Midbrain (tissue), 1 donor: ENCODE results near the gene EXOC6B.
"Not testable (repeated sequence)": the region's sequence is repeated elsewhere in the genome, so short reads cannot be mapped to it uniquely, and the experiment has no call there.

Experiments
- DNase-seq: peaks from one replicate; lab custom pipeline; 2025; lab: John Stamatoyannopoulos, UW

The EXOC6B gene

DNA sequence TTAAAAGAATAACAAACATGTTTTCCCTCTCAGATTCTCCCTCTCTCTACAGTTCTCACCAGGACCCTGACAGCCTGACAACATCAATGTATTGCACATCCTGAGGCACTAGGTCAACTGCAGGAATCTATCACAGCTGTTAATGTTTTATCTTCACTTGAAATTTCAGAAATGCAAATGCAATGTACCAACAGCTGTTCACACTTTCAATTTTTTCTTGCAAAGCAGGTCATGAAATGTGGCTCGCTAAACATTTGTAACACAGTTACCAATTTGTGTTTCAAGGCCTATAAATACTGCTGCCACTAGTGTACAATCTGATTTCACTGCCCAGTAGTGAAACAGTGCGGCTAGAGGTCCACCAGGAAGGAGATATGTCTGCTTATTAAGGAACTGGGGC is 147.8 kb downstream of the EXOC6B start:
- no peak for DNase-seq

GRCh38 chr2:72676341-72677025 is 149.3 kb downstream of the EXOC6B start:
- DNase-seq = no peak

DNA sequence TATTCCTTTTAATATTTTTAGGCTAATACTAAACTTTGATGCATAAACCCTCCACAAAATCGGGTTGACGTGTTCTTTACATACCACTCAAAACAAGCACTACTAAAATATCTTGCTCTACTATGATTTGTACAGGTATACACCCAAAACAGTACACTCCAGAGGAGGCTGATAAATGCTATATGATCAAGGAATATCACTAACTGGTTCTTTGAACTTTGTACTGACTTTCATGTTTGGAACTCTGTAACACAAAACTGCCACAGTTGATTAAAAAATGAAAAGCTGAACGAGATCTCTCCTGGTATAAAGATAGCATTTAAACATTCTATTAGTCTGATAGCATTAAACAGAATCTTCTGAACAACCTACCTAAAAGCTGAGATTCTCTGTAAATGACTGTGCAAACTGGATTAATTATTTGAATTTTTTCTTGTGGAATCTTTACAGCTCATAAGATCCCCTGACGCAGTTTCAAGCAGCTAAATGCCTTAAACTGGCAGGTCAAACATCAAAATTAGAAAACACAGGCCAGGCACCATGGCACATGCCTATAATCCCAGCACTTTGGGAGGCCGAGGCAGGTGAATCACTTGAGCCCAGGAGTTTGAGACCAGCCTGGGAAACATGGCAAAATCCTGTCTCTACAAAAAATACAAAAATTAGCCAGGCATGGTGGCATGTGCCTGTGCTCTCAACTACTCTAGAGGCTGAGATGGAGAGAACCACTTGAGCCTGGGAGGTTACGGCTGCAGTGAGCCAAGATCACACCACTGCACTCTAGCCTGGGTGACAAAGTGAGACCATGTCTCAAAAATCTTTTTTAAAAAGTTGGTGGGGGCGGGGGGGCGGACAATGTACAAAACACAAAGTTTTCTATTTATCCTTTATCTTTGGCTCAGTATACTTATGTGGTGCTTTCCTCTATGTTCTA is 150.6 kb downstream of the EXOC6B start:
- DNase-seq = no peak

- DNase-seq = no peak
Observed at GRCh38 chr2:72673279-72673678, 152.6 kb downstream of the EXOC6B start.

GRCh38 chr2:72669121-72669520 is 156.7 kb downstream of the EXOC6B start:
- no peak for DNase-seq

DNA sequence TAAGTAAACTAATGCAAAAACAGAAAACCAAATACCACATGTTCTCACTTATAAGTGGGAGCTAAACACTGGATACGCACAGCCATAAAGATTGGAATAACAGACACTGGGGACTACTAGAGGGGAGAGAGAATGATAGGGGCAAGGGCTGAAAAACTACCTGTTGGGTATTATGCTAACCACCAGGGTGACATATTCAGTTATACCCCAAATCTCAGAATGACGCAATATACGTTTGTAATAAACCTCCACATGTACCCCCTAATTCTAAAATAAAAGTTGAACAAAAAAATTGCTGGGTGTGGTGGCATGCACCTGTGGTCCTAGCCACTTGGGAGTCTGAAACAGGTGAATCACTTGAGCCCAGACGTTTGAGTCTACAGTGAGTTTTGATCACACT is 157.2 kb downstream of the EXOC6B start:
- DNase-seq = no peak

DNA sequence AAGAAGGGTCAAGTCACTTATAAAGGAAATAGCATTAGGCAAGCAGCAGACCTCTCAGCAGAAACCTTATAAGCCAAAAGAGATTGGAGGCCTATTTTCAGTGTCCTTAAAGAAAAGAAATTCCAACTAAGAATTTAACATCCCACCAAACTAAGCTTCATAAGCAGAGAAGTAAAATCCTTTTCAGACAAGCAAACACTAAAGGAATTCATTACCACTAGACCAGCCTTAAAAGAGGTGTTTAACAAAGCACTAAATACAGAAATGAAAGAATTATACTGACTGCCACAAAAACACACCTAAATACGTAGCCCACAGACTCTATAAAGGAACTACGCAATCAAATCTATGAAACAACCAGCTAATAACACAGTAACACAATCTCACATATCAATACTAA is 160.4 kb downstream of the EXOC6B start:
- DNase-seq = no peak

- DNase-seq = no peak
Observed at GRCh38 chr2:72661985-72662384, 163.8 kb downstream of the EXOC6B start.

- DNase-seq = no peak
Observed at GRCh38 chr2:72649810-72650209, 176.0 kb downstream of the EXOC6B start.

DNA sequence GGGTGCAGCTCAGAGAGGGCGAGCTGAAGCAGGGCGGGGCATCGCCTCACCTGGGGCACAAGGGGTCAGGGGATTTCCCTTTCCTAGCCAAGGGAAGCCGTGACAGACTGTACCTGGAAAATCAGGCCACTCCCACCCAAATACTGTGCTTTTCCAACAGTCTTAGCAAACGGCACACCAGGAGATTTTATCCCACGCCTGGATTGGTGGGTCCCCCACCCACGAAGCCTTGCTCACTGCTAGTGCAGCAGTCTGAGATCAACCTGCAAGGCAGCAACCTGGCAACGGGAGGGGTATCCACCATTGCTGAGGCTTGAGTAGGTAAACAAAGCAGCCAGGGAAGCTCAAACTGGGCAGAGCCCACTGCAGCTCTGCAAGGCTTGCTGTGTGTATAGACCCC is 184.6 kb downstream of the EXOC6B start:
- not testable (repeated sequence) for DNase-seq

GRCh38 chr2:72638600-72639211 is 187.1 kb downstream of the EXOC6B start:
- no peak for DNase-seq

DNA sequence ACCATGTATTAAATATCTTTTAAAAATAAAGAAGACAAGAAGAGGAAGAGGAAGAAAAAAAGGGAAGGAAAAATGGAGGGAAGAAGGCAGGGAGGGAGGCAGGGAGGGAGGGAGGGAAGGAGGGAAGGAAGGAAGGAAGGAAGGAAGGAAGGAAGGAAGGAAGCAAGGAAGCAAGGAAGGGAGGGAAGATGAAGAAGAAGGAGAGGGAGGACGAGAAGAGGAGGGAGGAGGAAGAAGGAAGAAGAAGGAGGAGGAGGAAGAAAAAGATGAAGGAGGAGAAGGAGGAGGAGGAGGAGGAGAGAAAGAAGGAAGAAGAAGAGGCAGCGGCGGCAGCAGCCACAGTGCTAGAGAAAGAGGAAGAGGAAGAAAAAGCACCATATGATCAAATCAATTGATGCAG is 189.6 kb downstream of the EXOC6B start:
- no peak for DNase-seq

GRCh38 chr2:72630767-72631166 is 195.1 kb downstream of the EXOC6B start:
- DNase-seq = no peak

DNA sequence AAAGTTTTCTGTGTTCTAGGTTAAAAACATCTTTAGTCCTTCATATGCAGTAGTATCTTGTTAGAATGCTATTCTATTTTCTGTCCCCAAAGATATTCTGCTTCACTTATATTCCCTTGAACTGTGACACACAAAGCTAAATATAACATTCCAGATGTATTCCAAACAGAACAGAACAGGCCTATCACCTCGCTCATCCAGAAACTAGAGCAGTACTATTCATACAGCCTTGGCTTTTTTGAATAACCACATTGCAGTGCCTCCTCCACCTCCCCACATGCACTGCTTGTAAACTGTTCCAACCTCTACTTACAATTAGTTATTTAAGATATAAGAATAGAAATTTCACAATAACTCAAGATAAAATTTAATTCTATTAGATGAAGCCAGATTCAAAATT is 196.8 kb downstream of the EXOC6B start:
- DNase-seq = no peak

GRCh38 chr2:72627083-72627482 is 198.8 kb downstream of the EXOC6B start:
- no peak for DNase-seq

GRCh38 chr2:72625366-72625765 is 200.5 kb downstream of the EXOC6B start:
- no peak for DNase-seq

DNA sequence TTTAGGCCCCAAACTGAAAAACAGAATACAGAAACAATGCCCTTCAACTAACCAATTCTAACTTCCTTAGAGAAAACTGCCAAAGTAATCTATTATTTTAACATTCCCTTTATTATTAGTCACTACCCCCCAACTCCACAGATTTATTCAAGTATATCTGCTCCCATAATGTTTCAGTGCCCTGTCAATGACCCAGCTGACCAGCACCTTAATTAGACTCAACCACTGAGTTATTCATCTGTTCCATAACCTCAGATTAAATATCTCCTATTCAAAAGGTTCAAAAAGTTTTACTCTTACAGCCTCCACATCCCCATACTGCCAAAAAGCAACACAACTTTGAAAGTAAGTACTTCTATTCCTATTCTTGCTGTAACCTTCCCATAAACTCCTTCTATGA is 202.4 kb downstream of the EXOC6B start:
- no peak for DNase-seq

DNA sequence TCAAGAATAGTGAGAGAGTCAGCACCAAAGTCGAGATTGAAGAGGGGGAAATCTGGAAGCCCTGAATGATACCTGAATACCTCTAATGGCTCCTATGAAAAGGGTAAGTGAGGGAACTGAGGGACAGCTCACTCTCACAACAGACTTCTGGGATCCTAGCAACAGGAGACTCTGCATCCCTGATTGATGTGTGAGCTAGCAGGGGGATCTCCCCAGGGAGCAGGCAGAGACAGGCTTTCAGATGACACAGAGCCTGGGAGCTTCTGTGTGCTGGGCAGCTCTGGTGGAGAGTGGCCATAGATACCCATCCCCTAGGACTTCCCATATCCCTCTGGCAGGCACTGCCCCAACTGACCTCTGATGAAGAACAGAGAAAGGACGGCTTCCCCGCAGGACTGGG is 206.2 kb downstream of the EXOC6B start:
- no peak for DNase-seq

DNA sequence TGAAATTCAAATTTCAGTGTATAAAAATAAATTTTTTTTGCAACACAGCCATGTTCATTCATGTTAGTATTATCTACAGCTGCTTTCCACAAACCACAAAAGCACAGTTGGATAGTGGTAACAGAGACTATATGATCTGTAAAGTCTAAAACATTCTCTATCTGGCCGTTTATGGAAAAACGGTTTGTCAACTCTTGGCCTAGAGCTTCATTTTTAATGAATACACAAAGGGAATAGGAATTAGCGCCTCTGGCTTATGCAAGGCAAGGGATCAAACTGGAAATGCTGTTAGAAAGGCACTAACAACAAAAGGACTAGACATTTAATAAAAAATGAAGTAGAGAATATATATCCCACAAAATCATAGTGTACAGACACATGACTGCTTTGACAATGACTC is 211.9 kb downstream of the EXOC6B start:
- DNase-seq = peak; percentile 32

DNA sequence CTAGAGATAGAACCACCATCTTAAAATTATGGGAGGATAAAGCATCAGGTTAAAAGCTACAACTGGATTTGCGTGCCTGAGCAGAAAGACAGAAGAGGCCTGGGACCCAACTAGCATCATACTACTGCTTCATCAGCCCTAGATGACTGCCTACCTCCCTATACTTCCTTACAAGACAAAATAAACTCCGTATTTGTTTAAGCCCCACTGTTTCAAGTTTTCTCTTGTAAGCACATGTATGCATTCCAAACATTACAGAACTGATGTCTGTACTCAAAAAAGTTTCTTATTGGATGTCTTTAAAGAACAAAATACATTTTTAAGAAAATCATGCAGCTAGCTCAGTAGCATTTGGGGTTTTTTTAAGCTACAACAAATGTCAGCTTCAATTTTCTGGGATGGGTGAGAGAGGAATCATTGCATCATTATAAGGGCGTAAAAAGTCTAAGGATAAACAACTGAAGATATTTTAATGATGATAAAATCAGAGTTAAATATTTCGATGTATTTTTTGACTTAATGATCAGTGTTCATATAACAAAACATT is 213.1 kb downstream of the EXOC6B start:
- no peak for DNase-seq

DNA sequence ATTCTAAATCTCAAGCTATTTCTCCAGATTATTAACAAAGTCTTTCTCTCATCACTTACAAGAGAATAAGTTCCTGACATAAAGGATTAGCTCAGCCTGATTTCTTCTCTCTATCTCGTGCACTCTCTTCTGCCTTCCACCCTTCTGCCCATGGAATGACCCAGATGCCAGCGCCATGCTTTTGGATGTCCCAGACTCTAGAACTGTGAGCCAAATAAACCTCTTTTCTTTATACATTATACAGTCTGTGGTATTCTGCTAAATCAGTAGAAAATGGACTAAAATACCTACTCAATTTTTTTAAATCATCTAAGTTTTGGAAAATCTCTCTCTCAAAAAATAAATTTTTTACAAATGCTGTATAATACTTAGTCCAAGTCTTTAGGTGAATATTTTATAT is 218.6 kb downstream of the EXOC6B start:
- DNase-seq = no peak

- no peak for DNase-seq
Observed at GRCh38 chr2:72605836-72606442, 219.9 kb downstream of the EXOC6B start.
